ENCODE measurements around the gene LANCL2. TPM values are rescaled to one million over a fixed set of nuclear protein-coding genes. Genes with fewer than 3 reads are reported as not detected.

LANCL2 gene
- total RNA-seq, 2 donors from 2014 or later = 6.7 to 10.6 TPM

DNA sequence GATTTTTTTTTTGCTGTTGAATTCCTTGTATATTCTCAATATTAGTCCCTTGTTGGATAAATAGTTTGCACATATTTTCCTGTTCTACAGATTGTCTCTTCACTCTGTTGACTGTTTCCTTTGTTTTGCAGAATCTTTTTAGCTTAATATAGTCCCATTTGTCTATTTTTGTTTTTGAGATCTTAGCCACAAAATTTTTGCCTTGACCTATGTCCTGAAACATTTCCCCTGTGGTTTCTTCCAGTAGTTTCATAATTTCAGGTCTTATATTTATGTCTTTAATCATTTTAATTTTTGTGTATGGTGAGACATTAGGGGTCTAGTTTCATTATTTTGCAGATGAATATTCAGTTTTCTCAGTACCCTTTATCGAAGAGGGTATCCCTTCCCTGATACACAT lies 92.7 kb downstream of the LANCL2 start:
- no peak for DNase-seq (ENCODE audit: low spot score)
- no peaks in the 10 kb centered on the region for H3K36me3 ChIP-seq
- peaks cover 0 to 8% of the 10 kb centered on the region in 2 donors for H3K9me3 ChIP-seq
- H3K27me3 ChIP-seq = no peaks in the 10 kb centered on the region
- no peak overlapping the region for H3K4me3 ChIP-seq
- H3K27ac ChIP-seq = no peak overlapping the region
- no peaks in the 10 kb centered on the region for H3K4me1 ChIP-seq
- TF ChIP-seq, protein P1, sequence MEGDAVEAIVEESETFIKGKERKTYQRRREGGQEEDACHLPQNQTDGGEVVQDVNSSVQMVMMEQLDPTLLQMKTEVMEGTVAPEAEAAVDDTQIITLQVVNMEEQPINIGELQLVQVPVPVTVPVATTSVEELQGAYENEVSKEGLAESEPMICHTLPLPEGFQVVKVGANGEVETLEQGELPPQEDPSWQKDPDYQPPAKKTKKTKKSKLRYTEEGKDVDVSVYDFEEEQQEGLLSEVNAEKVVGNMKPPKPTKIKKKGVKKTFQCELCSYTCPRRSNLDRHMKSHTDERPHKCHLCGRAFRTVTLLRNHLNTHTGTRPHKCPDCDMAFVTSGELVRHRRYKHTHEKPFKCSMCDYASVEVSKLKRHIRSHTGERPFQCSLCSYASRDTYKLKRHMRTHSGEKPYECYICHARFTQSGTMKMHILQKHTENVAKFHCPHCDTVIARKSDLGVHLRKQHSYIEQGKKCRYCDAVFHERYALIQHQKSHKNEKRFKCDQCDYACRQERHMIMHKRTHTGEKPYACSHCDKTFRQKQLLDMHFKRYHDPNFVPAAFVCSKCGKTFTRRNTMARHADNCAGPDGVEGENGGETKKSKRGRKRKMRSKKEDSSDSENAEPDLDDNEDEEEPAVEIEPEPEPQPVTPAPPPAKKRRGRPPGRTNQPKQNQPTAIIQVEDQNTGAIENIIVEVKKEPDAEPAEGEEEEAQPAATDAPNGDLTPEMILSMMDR (IDR thresholded peaks at IDR 0.05) = no peak

DNA sequence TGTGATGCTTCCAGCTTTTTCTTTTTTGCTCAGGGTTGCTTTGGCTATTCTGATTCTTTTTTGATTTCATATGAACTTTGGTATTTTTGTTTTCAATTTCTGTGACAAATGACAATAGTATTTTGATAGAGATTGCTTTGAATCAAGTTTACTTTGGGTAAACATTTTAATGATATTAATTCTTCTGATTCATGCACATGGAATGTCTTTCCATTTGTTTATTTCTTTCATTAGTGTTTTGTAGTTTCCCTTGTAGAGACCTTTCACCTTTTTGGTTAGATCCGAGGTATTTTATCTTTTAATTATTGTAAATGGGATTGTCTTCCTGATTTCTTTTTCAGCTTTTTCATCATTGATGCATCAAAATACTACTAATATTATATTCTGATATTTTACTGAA lies 93.2 kb downstream of the LANCL2 start:
- TF ChIP-seq, protein P1 (IDR thresholded peaks at IDR 0.05) = no peak
- no peaks in the 10 kb centered on the region for H3K27me3 ChIP-seq
- no peaks in the 10 kb centered on the region for H3K36me3 ChIP-seq
- no peak overlapping the region for H3K4me3 ChIP-seq
- no peaks in the 10 kb centered on the region for H3K4me1 ChIP-seq
- DNase-seq (ENCODE audit: low spot score) = no peak
- H3K27ac ChIP-seq = no peak overlapping the region
- peaks cover 0 to 8% of the 10 kb centered on the region in 2 donors for H3K9me3 ChIP-seq

- Histone ChIP-seq H3K36me3 (peaks cover 16% of the 10 kb centered on the region), H3K27me3 (no peaks in the 10 kb centered on the region), H3K4me3 (no peak overlapping the region), H3K27ac (no peak overlapping the region), H3K4me1 (no peaks in the 10 kb centered on the region), H3K9me3 (peaks cover 0 to 7% of the 10 kb centered on the region in 2 donors)
- TF ChIP-seq, protein P1 (IDR thresholded peaks at IDR 0.05) = no peak
- DNase-seq (ENCODE audit: low spot score) = no peak
These were observed 98.6 kb downstream of the LANCL2 start for GRCh38 chr7:55463686-55464262.

- no peak for DNase-seq (ENCODE audit: low spot score)
- H3K4me1 ChIP-seq = no peaks in the 10 kb centered on the region
- TF ChIP-seq, protein P1 (IDR thresholded peaks at IDR 0.05) = no peak
- peaks cover 16% of the 10 kb centered on the region for H3K36me3 ChIP-seq
- no peak overlapping the region for H3K27ac ChIP-seq
- H3K9me3 ChIP-seq = peaks cover 0 to under 1% of the 10 kb centered on the region in 2 donors
- H3K27me3 ChIP-seq = no peaks in the 10 kb centered on the region
- no peak overlapping the region for H3K4me3 ChIP-seq
These were observed 99.3 kb downstream of the LANCL2 start for GRCh38 chr7:55464422-55464821.

DNA sequence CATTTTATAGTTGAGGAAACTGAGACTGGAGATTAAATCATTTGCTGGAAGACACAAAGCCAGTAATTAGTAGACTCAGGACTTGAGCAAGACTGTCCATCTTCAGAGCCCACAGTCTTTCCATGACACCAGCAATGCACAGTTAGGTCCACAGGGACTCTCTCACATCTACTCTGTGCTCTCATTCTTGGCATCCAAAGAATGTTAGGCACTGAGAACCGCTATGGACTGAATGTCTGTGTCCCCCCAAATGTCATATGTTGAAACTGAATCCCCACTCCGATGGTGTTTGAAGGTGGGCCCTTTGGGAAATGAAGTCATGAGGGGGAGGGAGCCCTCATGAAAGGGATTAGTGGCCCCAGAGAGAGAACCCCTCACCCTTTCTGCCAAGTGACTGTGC lies 100.6 kb downstream of the LANCL2 start:
- TF ChIP-seq, protein P1 (IDR thresholded peaks at IDR 0.05) = no peak

DNA sequence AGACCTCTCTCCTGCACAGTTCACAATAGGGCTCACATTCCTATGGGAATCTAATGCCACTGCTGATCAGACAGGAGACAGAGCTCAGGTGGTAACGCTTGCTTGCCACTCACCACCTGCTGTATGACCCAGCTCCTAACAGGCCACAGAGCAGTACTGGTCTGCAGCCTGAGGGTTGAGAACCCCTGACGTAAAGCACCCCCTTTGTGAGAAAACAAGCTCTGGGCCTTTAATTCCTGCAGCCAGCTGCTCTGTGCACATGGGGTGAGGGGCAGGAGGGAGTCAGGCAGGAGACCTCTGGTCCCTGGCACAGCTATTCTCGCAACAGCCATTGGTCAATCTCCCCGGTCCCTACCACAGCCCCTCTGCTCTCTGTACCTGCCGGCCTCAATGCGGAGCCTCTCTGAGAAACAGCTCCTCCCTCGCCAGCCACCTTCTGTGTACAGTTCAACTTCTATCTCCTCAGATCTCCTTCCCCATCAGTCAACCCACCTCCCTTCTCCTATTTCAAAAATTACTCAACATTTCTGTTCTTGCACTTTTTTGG lies 102.0 kb downstream of the LANCL2 start:
- H3K27me3 ChIP-seq = no peaks in the 10 kb centered on the region
- TF ChIP-seq, protein P1 (IDR thresholded peaks at IDR 0.05) = no peak
- peaks cover 16% of the 10 kb centered on the region for H3K36me3 ChIP-seq
- no peak overlapping the region for H3K4me3 ChIP-seq
- H3K27ac ChIP-seq = no peak overlapping the region
- H3K9me3 ChIP-seq = no peaks in the 10 kb centered on the region
- DNase-seq (ENCODE audit: low spot score) = no peak
- no peaks in the 10 kb centered on the region for H3K4me1 ChIP-seq

More for the DNA sequence above, 100.6 kb downstream of the LANCL2 start:
- Histone ChIP-seq H3K9me3 (no peaks in the 10 kb centered on the region), H3K4me1 (no peaks in the 10 kb centered on the region), H3K27me3 (no peaks in the 10 kb centered on the region), H3K27ac (no peak overlapping the region), H3K4me3 (no peak overlapping the region), H3K36me3 (peaks cover 16% of the 10 kb centered on the region)
- DNase-seq (ENCODE audit: low spot score) = no peak
